Ramos (cell line): ENCODE data around the gene NR1I3.
"Not testable (repeated sequence)": the region's sequence is repeated elsewhere in the genome, so short reads cannot be mapped to it uniquely, and the experiment has no call there.

Source experiments
- in situ Hi-C: fragments of 300-500 bp; cut with MboI; formaldehyde crosslinking; loops from one replicate; pipeline ENCODE4 v1.14.3; 2022; ENCODE audit warnings: low sequenced_read_pairs; ENCODE audit not compliant: unreplicated experiment

Gene NR1I3

GRCh38 chr1:161255302-161255701, 17.3 kb upstream of the NR1I3 start:
- in situ Hi-C loops = not testable (repeated sequence)

GRCh38 chr1:161251579-161251978, 13.6 kb upstream of the NR1I3 start:
- in situ Hi-C loops = no loop called here

GRCh38 chr1:161250829-161251228, 12.8 kb upstream of the NR1I3 start:
- in situ Hi-C loops = no loop called here

GRCh38 chr1:161250100-161250499, 12.1 kb upstream of the NR1I3 start:
- in situ Hi-C loops = not testable (repeated sequence)

- in situ Hi-C loops = no loop called here
Observed at GRCh38 chr1:161244888-161245287, 6.9 kb upstream of the NR1I3 start.

GRCh38 chr1:161242313-161242712, 4.3 kb upstream of the NR1I3 start:
- in situ Hi-C loops = no loop called here

- in situ Hi-C loops = no loop called here
Observed at GRCh38 chr1:161241682-161242081, 3.7 kb upstream of the NR1I3 start.

GRCh38 chr1:161235957-161236775, 1.8 kb downstream of the NR1I3 start:
- in situ Hi-C loops = no loop called here

GRCh38 chr1:161233102-161233501, 4.9 kb downstream of the NR1I3 start:
- in situ Hi-C loops = no loop called here

- in situ Hi-C loops = no loop called here
Observed at GRCh38 chr1:161230762-161231161, 7.2 kb downstream of the NR1I3 start.

GRCh38 chr1:161229896-161230295, 8.1 kb downstream of the NR1I3 start:
- in situ Hi-C loops = loop anchor here (5.0 to 10.0 kb wide), 2 partner anchors 62 to 155 kb away; no protein-coding TSS in a partner anchor

GRCh38 chr1:161228032-161228431, 10.0 kb downstream of the NR1I3 start:
- in situ Hi-C loops = loop anchor here (5.0 to 10.0 kb wide), 2 partner anchors 64 to 157 kb away; no protein-coding TSS in a partner anchor

- in situ Hi-C loops = loop anchor here (5.0 to 10.0 kb wide), 2 partner anchors 65 to 157 kb away; no protein-coding TSS in a partner anchor
Observed at GRCh38 chr1:161227196-161227871, 10.7 kb downstream of the NR1I3 start.

GRCh38 chr1:161226759-161227158, 11.2 kb downstream of the NR1I3 start:
- in situ Hi-C loops = loop anchor here (5.0 to 10.0 kb wide), 2 partner anchors 66 to 158 kb away; no protein-coding TSS in a partner anchor

- in situ Hi-C loops = loop anchor here (5.0 to 10.0 kb wide), 2 partner anchors 66 to 158 kb away; no protein-coding TSS in a partner anchor
Observed at GRCh38 chr1:161226320-161226711, 11.7 kb downstream of the NR1I3 start.

GRCh38 chr1:161225534-161226319, 12.3 kb downstream of the NR1I3 start, which contains the start of gene TOMM40L:
Gene TOMM40L (plus strand): TSS chr1:161226060. CDS start chr1:161226490, 430 bp downstream.
- in situ Hi-C loops = loop anchor here (5.0 to 10.0 kb wide), 2 partner anchors 67 to 159 kb away; no protein-coding TSS in a partner anchor

- in situ Hi-C loops = loop anchor here (5.0 to 10.0 kb wide), 2 partner anchors 67 to 160 kb away; no protein-coding TSS in a partner anchor
Observed at GRCh38 chr1:161225178-161225533, 12.8 kb downstream of the NR1I3 start.

- in situ Hi-C loops = loop anchor here (5.0 to 25.0 kb wide), 3 partner anchors 68 to 488 kb away; partner anchors contain the start of genes FCRLA and FCRLB
Observed at GRCh38 chr1:161224695-161225087, 13.3 kb downstream of the NR1I3 start.

GRCh38 chr1:161223805-161224694, 14.0 kb downstream of the NR1I3 start:
- in situ Hi-C loops = loop anchor here (10.0 to 25.0 kb wide), 2 partner anchors 161 to 488 kb away; partner anchors contain the start of genes FCRLA and FCRLB
